Measurements from ENCODE around the gene ATOX1. TPM values are rescaled to one million over a fixed set of nuclear protein-coding genes. Genes with fewer than 3 reads are reported as not detected.
A peak's percentile ranks its signal among the peaks of the same experiment; 100 is the strongest.

Gene ATOX1
- total RNA-seq, 1 donor from 2014 or later = 265 TPM

GRCh38 chr5:151696470-151697061, 61.9 kb downstream of the ATOX1 start:
- DNase-seq (ENCODE audit: low read depth) (peak; percentile 100), FAIRE-seq (peak; percentile 66)
- H3K9me3 Mint-ChIP-seq (ENCODE audit: unreplicated experiment) = no peaks in the 10 kb centered on the region
- H3K27me3 ChIP-seq (ENCODE audit: insufficient read depth, low read length) = no peaks in the 10 kb centered on the region
- no peaks in the 10 kb centered on the region for H4K20me1 ChIP-seq (ENCODE audit: insufficient read depth, low read length)
- H3K4me1 ChIP-seq (ENCODE audit: insufficient read depth, low read length) = peaks cover 58% of the 10 kb centered on the region
- H3K9ac ChIP-seq (ENCODE audit: low read length) = peak overlapping the region; percentile 90
- no peaks in the 10 kb centered on the region for H3K36me3 Mint-ChIP-seq (ENCODE audit: low read depth, unreplicated experiment)
- no peaks in the 10 kb centered on the region for H3K79me2 ChIP-seq (ENCODE audit: insufficient read depth, low read length)
- peaks cover 65% of the 10 kb centered on the region for H3K4me1 Mint-ChIP-seq (ENCODE audit: low read depth, unreplicated experiment)
- H3K27ac Mint-ChIP-seq (ENCODE audit: unreplicated experiment) = peak overlapping the region; percentile 100
- H2AFZ ChIP-seq (ENCODE audit: low read depth, low read length) = peak overlapping the region; percentile 33
- H3K27me3 Mint-ChIP-seq (ENCODE audit: low read depth, unreplicated experiment) = no peaks in the 10 kb centered on the region
- peak overlapping the region; percentile 19 for H3K4me3 ChIP-seq (ENCODE audit: insufficient read depth, low read depth, low read length)
- H3K4me2 ChIP-seq (ENCODE audit: low read length) = peak overlapping the region; percentile 68
- H3K4me3 Mint-ChIP-seq (ENCODE audit: unreplicated experiment) = peak overlapping the region; percentile 15
- peak overlapping the region; percentile 99 for H3K27ac ChIP-seq (ENCODE audit: low read depth, low read length)
- no peaks in the 10 kb centered on the region for H3K9me3 ChIP-seq (ENCODE audit: insufficient read depth, low read depth, low read length)
- TF ChIP-seq EZH2 (IDR thresholded peaks at IDR 0.05; ENCODE audit: insufficient read depth, low read length) (no peak), CTCF (IDR thresholded peaks at IDR 0.05; ENCODE audit: insufficient read depth, low read depth, low read length) (no peak)
- no peaks in the 10 kb centered on the region for H3K36me3 ChIP-seq (ENCODE audit: insufficient read depth, low read length)

- H3K4me2 ChIP-seq (ENCODE audit: low read length) = peak overlapping the region; percentile 68
- H3K4me1 ChIP-seq (ENCODE audit: insufficient read depth, low read length) = peaks cover 54% of the 10 kb centered on the region
- Mint-ChIP-seq H3K36me3 (ENCODE audit: low read depth, unreplicated experiment) (no peaks in the 10 kb centered on the region), H3K9me3 (ENCODE audit: unreplicated experiment) (no peaks in the 10 kb centered on the region), H3K27me3 (ENCODE audit: low read depth, unreplicated experiment) (no peaks in the 10 kb centered on the region), H3K4me1 (ENCODE audit: low read depth, unreplicated experiment) (peaks cover 65% of the 10 kb centered on the region), H3K27ac (ENCODE audit: unreplicated experiment) (peak overlapping the region; percentile 100), H3K4me3 (ENCODE audit: unreplicated experiment) (peak overlapping the region; percentile 41)
- no peaks in the 10 kb centered on the region for H3K9me3 ChIP-seq (ENCODE audit: insufficient read depth, low read depth, low read length)
- DNase-seq (ENCODE audit: low read depth) (no peak), FAIRE-seq (no peak)
- peak overlapping the region; percentile 99 for H3K27ac ChIP-seq (ENCODE audit: low read depth, low read length)
- no peaks in the 10 kb centered on the region for H3K27me3 ChIP-seq (ENCODE audit: insufficient read depth, low read length)
- H3K4me3 ChIP-seq (ENCODE audit: insufficient read depth, low read depth, low read length) = no peak overlapping the region
- H3K9ac ChIP-seq (ENCODE audit: low read length) = peak overlapping the region; percentile 90
- no peak for TF ChIP-seq EZH2 (IDR thresholded peaks at IDR 0.05; ENCODE audit: insufficient read depth, low read length)
- no peak for TF ChIP-seq CTCF (IDR thresholded peaks at IDR 0.05; ENCODE audit: insufficient read depth, low read depth, low read length)
- H2AFZ ChIP-seq (ENCODE audit: low read depth, low read length) = no peak overlapping the region
- no peaks in the 10 kb centered on the region for H3K36me3 ChIP-seq (ENCODE audit: insufficient read depth, low read length)
- no peaks in the 10 kb centered on the region for H4K20me1 ChIP-seq (ENCODE audit: insufficient read depth, low read length)
- H3K79me2 ChIP-seq (ENCODE audit: insufficient read depth, low read length) = no peaks in the 10 kb centered on the region
These were observed 63.0 kb downstream of the ATOX1 start for GRCh38 chr5:151695464-151695863.

- H4K20me1 ChIP-seq (ENCODE audit: insufficient read depth, low read length) = no peaks in the 10 kb centered on the region
- H3K4me3 Mint-ChIP-seq (ENCODE audit: unreplicated experiment) = no peak overlapping the region
- TF ChIP-seq EZH2 (IDR thresholded peaks at IDR 0.05; ENCODE audit: insufficient read depth, low read length) (no peak), CTCF (IDR thresholded peaks at IDR 0.05; ENCODE audit: insufficient read depth, low read depth, low read length) (no peak)
- H3K27ac Mint-ChIP-seq (ENCODE audit: unreplicated experiment) = peak overlapping the region; percentile 94
- no peak for DNase-seq (ENCODE audit: low read depth)
- H3K27me3 Mint-ChIP-seq (ENCODE audit: low read depth, unreplicated experiment) = no peaks in the 10 kb centered on the region
- no peaks in the 10 kb centered on the region for H3K79me2 ChIP-seq (ENCODE audit: insufficient read depth, low read length)
- no peak overlapping the region for H3K9ac ChIP-seq (ENCODE audit: low read length)
- no peaks in the 10 kb centered on the region for H3K9me3 Mint-ChIP-seq (ENCODE audit: unreplicated experiment)
- H3K36me3 ChIP-seq (ENCODE audit: insufficient read depth, low read length) = no peaks in the 10 kb centered on the region
- H3K9me3 ChIP-seq (ENCODE audit: insufficient read depth, low read depth, low read length) = no peaks in the 10 kb centered on the region
- peak overlapping the region; percentile 3 for H2AFZ ChIP-seq (ENCODE audit: low read depth, low read length)
- peaks cover 43% of the 10 kb centered on the region for H3K4me1 ChIP-seq (ENCODE audit: insufficient read depth, low read length)
- peaks cover 54% of the 10 kb centered on the region for H3K4me1 Mint-ChIP-seq (ENCODE audit: low read depth, unreplicated experiment)
- no peak overlapping the region for H3K27ac ChIP-seq (ENCODE audit: low read depth, low read length)
- no peak overlapping the region for H3K4me3 ChIP-seq (ENCODE audit: insufficient read depth, low read depth, low read length)
- no peak overlapping the region for H3K4me2 ChIP-seq (ENCODE audit: low read length)
- no peaks in the 10 kb centered on the region for H3K36me3 Mint-ChIP-seq (ENCODE audit: low read depth, unreplicated experiment)
- H3K27me3 ChIP-seq (ENCODE audit: insufficient read depth, low read length) = no peaks in the 10 kb centered on the region
- no peak for FAIRE-seq
These were observed 64.4 kb downstream of the ATOX1 start for GRCh38 chr5:151694035-151694485.
